Panc1 (cell line): ENCODE data around the gene RNF182.

Source experiments
- POLR2AphosphoS5 ChIP-seq: IDR thresholded peaks from 2 replicates; pipeline ENCODE4 v1.6.1; 2012; ENCODE audit warnings: mild to moderate bottlenecking, low read depth, low read length, moderate library complexity
- REST ChIP-seq, 2 experiments: IDR thresholded peaks; 2 replicates each; pipeline ENCODE4 v1.6.1; 2011 to 2012; ENCODE audit warnings: low read depth in 2 of 2, control low read depth in 1 of 2, low read length in 1 of 2, mild to moderate bottlenecking in 1 of 2, moderate library complexity in 1 of 2; ENCODE audit not compliant: insufficient read depth in 1 of 2
- TF ChIP-seq, protein P1 (sequence below): fragments of 450-650 bp; IDR thresholded peaks from 2 replicates; pipeline ENCODE4 v1.5.1; 2017; ENCODE audit warnings: mild to moderate bottlenecking

DNA sequence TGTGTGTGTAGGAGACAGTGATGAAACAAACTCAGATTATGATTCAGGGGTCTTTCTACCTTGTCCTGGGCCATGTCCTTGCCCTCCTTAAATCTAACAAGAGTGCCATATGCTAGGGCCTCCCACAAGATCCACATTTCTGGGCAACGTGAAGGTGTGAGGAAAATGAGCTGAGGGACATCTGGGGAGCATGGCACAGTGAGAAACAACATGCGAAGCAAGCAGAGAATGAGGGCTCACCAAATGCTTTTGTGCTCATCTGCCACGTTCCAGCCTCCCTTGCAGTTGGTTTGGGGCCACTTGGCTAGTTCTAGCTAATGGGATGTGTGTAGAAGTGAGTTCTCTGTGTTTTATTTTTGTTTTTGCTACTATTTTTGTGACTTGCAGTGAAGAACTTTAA, 21.4 kb upstream of the RNF182 start:
- TF ChIP-seq, protein P1, sequence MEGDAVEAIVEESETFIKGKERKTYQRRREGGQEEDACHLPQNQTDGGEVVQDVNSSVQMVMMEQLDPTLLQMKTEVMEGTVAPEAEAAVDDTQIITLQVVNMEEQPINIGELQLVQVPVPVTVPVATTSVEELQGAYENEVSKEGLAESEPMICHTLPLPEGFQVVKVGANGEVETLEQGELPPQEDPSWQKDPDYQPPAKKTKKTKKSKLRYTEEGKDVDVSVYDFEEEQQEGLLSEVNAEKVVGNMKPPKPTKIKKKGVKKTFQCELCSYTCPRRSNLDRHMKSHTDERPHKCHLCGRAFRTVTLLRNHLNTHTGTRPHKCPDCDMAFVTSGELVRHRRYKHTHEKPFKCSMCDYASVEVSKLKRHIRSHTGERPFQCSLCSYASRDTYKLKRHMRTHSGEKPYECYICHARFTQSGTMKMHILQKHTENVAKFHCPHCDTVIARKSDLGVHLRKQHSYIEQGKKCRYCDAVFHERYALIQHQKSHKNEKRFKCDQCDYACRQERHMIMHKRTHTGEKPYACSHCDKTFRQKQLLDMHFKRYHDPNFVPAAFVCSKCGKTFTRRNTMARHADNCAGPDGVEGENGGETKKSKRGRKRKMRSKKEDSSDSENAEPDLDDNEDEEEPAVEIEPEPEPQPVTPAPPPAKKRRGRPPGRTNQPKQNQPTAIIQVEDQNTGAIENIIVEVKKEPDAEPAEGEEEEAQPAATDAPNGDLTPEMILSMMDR = no peak
- no peak for TF ChIP-seq REST (IDR thresholded peaks at IDR 0.05; ENCODE audit: insufficient read depth in 1 of 2, low read depth in 2 of 2, low read length in 1 of 2)
- TF ChIP-seq POLR2AphosphoS5 = no peak
